D341Med (cell line): ENCODE results near the gene ABCG1.
"Not testable (repeated sequence)": the region's sequence is repeated elsewhere in the genome, so short reads cannot be mapped to it uniquely, and the experiment has no call there.

Experiments used
- DNase-seq: peaks from one replicate; pipeline ENCODE4 v3.0.0; 2012; ENCODE audit warnings: low spot score

ABCG1 gene

DNA sequence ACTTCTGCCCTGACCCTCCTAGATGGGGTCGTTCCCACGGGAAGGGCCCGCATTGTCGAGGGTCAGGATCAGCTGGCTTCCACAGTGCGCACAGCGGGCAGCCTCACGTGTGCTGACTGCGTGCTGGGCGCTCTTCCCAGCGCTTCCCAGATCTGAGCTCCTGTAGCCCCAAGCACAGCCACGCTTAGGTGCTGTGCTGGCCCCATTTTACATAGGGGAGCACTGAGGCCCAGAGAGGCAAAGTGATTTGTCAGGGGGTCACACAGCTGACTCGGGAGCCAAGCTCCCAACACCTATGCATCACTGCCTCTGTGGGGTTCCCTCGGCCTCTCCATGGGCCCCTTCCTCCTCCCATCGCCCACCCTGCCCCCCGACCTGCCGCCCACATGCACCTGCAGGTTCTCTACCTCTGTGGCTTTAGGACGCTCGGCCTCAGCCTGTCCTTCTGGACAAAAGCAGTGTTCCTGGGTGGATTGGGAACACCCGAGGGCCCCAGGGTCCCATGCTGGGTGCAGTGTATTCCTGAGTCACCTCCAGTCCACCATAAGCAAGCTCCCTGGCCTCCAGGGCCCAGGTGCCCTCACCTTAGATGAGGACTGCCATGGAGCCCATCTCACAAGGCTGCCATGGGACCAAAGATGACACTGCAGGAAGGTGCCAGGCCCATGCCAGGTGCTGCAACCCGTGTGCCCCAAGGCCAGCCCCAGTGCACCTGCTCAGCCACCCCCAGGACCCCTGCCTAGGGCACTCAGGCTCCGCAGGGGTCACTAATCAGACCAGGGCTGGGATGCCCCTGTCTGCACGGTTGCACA lies 73.0 kb downstream of the ABCG1 start:
- DNase-seq, result no peak

DNA sequence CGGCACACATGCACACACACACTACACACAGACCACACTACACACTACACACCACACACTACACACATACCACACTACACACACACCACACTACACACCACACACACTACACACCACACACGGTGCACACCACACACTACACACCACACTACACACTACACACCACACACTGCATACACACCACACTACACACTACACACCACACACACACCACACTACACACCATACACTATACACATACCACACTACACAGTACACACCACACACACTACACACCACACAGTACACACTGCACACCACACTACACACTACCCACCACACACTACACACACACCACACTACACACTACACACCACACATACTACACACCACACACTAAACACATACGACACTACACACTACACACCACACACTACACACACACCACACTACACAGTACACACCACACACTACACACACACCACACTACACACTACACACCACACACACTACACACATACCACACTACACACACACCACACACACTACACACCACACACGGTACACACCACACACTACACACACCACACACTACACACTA lies 73.7 kb downstream of the ABCG1 start:
- DNase-seq, result not testable (repeated sequence)

DNA sequence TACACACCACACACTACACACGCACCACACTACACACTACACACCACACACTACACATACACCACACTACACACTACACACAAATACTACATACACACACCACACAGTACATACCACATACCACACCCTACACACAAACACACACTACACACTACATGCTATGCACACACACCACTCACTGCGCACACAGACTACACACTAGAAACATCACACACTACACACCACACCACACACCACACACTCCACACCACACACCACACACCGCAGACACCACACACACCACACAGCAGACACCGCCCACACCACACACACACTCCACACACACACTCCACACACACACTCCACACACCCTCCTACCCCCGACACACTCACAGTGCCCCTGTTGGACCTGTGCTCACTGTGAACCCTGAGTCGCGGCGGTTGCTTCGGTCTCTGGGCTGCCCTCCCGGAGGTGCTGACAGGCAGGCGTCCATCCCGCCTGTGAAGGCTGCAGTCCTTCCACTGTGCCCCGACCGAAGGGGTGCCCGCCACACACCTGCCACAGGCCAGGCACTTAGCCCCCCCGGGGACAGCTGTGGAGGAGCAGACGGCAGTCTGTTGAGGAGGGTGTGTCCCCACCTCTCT lies 74.8 kb downstream of the ABCG1 start:
- no peak for DNase-seq

DNA sequence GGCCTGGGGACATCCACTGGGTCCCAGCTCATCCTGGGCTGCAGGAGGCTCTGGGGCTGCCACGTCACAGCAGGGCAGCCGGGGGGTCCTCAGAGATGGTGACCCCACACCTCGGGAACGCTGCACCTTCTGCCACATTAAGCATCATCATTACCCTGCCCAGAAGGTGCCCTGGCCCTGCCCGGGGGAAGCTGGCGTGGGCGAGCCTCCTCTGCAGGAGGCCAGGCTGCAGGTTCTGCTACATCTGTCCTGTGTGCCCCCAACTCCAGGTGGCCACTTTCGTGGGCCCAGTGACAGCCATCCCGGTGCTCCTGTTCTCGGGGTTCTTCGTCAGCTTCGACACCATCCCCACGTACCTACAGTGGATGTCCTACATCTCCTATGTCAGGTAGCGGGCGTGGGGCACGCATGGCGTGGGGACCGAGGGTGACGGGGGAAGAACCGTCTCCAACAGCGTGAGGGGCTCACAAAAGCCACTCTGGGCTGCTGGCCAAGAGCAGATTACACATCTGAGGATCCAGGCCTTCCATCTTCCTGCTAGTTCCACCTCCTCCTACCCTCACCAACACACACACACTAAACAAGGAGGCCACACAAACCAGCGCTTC lies 75.4 kb downstream of the ABCG1 start:
- DNase-seq, result no peak

DNA sequence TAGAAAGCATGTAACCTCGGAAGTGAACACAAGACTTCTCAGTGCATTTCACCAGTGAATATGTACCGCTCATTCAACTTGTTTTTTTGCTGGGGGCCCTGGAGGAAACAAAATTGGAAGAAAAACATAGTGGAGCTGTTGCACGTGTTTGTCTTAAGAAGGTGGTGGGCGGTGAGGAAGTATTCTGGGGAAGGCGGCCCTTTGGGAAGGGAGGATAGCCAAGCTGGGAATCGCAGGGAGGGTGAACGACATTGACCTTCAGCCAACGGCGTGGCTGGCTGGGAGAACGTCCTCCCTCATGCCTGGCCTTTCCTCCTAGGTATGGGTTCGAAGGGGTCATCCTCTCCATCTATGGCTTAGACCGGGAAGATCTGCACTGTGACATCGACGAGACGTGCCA lies 76.9 kb downstream of the ABCG1 start:
- no peak for DNase-seq

DNA sequence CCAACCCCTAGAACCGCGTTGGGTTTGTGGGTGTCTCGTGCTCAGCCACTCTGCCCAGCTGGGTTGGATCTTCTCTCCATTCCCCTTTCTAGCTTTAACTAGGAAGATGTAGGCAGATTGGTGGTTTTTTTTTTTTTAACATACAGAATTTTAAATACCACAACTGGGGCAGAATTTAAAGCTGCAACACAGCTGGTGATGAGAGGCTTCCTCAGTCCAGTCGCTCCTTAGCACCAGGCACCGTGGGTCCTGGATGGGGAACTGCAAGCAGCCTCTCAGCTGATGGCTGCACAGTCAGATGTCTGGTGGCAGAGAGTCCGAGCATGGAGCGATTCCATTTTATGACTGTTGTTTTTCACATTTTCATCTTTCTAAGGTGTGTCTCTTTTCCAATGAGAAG lies 77.6 kb downstream of the ABCG1 start:
- no peak for DNase-seq

DNA sequence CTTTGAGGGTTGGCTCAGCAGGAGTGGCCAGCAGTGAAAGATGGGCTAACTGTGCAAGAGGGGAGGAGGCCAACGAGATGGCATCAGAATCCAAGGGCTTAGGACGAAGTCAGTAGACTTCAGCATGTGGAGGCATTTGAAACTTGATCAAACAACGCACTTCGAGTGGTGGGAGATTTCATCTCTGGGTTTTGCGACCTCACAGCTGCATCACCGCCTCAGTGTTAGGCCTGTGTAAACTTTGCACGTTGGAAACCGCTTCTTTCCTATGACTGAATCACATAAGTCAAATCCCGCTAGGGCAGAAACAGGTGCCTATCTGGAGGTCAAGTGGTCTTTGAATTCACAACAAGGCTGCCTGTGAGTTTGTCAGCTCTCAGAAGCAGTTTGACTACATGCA lies 78.4 kb downstream of the ABCG1 start:
- DNase-seq, result no peak

DNA sequence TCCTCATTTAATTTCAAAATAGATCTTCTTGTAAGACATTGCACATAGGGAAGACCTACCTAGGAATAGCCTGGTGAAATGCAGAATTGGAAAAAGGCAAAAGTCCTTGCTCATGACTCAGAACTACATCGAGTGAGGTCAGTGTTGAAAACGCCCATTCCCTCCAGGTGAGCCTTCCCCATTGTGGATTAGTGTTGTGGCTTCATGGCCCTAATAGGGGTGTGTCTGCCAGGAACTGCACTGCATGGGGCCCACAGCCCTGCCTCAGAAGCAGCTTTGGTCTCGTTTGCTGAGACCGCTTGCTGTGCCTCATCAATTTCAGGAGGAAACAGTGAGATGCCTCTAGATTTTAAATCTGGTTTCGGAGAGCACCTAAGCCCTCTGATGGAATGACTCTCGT lies 79.3 kb downstream of the ABCG1 start:
- no peak for DNase-seq

DNA sequence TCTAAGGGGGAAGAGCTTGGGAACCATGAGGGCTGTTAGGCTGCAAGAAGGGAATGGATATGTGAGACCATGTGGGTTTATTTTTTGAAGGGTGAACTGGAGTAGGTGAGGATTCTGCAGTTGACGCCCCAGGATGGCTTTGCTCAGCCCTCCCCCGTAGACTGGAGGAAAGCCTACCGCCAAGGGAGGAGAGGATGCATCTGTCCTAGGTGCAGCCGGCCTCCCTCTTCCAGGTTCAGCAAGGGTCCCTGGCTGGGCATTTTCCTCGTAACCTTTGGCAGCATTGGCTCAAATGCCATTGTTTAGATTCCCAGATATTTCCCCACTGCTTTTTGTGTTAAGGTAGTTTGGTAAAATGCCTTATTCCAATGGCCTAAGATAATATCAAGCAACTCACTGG lies 79.7 kb downstream of the ABCG1 start:
- DNase-seq, result no peak

DNA sequence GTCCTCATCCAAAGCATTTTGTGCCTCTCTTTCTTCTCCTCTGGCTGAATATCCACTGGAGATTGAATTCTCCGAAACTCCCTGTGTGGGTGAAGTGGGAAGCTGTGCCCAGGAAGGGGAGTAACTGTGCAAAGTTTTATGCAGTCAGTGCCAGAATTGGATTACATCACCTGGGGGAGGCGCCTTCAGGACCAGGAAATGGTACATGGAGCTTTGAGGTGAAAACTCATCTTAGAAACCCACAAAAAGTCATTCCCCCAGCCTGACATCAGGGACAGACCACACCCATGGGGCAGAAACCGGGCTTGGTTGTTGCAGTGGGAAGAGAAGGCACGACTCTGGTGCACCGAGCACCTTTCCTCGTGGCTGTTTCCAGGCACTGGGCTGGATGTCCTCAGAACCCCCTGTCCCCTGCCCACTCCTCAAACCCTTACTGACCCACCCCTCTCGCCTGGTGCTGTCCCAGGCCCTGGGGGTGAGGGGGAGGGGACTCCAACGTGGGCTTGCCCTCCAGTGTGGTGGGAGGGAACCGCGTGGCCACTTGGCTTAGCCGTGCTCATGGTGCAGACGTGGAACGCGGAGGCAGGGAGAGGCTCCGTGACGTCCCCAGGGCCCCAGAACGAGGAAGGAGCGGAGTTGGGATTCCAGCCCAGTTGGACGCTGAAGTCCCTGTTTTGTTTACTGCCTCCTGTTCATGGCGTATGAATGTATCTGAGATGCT lies 80.5 kb downstream of the ABCG1 start:
- no peak for DNase-seq

DNA sequence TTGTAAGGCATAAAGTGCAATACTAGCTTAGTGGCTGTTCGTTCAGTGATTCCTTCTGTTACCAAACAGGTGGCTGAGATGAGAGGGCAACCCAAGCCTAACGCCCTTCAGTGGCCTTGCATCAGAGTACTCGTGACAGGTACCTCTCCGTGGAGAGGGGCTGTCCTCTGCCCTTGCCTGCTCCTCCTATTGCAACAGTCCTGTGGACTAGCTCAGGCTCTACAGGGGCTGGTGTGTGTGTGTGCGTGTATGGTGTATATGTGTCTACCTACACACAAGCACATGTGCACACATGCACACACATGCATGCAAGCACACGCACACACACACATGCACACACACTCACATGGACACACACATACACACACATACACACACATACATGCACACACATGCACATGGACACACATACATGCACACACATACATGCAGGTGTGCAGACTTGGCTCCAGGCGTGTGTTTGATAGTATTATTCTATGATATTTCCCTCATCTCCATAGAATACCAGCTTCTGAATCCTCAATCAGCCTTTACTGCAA lies 81.2 kb downstream of the ABCG1 start:
- no peak for DNase-seq

DNA sequence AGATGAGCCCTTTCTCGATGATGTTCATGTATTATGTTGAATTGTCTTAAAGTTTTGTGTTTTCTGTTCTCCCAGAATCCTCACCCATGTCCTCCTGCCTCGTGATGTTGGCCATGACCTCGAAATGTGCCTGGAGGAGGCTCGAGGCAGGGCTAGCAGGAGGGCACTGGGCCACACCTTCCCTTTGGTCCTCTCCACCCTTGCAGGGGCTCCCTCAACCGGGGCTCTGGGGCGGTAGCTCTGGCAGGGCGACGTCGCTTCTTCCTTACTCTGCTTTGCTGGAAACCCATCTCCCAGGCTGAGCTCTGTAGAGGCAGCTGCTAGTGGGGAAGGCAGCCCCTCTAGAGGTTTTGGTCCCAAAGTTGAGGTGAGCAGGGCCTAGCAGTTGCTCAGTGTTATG lies 82.0 kb downstream of the ABCG1 start:
- no peak for DNase-seq

DNA sequence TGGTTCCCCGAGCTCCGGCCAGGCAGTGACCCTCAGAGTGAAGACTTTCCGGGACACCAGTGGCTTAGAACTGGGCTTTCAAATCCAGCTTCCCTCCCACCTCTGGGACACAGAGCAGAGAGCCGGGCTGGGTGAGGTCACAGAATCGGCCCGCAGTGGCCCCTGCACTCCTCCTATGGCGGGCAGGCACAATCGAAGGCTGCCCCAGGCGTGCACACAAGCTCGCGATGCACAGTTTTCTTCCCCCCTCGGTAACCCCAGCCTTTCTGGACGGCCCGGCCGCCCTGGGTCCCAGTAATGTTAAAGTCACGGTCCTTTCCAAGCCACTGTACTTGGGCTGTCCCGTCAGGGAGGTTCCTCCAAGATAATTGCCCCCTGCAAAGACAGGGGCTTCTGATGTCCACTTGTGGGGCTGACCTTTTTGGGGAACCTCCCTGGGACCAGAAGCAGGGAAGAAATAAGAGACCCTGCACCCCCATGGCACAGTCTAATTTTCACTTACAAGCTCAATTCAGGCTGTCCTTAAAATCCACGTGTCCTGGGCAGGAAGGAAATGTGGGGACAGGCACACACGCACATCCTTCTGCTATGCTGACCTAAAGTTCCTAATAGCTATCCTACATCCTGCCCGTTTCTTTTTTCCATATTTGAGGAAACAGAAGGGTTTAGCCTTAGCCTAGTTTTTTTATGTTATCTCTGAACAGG lies 82.6 kb downstream of the ABCG1 start:
- no peak for DNase-seq

DNA sequence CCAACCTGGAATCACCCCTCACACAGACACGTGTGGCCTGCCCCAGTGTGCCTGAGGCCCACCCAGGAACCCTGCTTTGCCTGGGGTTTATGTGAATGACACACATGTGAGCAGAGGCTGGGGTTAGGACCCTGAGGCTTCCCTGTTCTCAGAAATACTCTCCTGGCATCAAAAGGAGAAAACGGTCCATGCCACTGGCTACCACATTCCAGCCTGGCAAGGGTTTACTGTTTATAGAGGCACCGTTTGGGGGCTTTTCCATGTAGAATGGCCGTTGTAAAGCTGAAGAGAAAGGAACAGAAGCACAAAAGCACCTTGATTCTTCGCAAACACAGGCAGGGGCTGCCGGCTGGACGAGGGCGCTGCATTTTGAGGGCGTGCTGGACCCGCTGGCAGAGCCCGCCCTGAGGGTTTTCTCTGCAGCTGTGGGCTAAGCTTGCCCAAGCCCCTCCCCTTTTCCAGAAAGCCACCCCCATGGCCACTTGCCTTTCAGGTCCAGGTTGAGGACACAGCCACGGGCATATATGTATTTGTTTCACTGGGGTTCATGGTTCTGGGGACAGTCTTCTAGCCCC lies 83.2 kb downstream of the ABCG1 start:
- no peak for DNase-seq

DNA sequence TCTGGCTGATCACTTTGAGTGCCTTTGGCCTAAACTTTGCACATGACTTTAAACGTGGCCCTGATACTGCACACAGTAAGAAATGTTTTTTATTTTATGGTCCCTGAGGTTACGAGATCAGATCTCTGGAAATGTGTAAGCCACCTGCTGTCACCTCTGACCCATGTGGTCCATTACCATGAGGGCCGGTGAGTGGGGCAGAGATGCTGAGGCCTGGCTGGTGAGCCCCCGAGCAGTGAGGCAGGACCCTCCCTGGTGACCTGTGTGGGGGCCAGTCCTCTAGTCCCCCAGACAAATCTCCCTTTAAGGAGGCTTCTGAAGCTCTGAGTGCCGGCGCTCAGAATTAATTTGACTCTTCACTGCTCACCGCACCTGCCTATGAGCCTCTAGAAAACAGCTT lies 83.9 kb downstream of the ABCG1 start:
- no peak for DNase-seq

DNA sequence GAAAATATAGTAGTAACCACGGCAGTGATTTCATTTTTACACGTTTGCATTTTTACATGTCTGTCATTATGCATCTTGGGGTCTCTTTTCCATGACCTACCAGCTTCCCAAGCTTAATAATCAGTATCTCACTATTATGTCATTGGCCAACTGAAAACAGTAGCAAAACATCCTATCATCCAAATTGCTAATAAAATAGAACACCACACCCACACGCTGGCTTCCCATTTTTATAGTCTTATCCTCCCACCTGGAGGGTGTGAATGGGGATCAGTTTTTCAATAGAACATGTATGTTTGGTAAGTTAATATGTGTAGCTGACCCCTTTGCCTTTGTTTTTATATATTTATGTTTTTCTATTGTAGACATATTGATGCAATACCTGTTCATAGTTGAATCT lies 84.5 kb downstream of the ABCG1 start:
- DNase-seq, result no peak

DNA sequence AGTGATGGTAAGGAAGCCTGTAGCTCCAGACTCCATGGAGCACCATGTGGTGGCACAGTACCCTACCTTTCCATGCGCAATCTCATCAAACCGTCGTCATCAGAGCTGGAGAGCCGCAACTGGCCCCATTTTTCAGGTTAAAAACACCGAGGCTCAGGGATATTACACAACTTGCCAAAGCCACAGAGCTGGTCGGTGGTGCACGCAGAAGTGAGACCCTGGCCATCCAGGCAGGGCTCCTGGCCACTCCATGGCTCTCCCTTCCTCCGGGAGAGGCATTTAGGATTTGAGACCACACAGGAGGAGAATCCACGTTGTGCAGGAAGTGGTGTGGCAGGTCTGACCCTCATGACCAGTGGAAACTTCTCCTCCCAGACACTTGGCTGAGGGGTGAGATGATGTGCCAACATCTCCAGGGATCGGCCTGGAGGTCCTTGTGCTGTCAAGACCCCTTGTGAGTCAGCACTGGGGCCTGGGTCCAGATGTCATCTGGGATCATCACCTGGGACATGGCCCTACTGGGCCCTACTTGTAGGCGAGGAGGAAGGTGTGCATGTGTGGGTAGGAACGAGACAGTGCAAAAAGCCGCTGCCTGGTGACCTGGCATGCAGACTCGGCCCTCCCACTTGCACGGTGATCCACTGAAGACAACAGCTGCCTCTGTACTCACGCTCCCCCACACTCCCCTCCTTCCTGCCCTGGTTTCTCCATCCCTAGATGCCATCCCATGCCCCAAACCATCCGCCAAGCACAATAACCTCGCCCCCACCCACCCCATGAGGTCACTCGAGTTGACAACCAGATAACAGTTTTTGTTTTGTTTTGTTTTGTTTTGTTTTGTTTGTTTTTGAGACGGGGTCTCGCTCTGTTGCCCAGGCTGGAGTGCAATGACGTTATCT lies 85.9 kb downstream of the ABCG1 start:
- DNase-seq, result no peak

DNA sequence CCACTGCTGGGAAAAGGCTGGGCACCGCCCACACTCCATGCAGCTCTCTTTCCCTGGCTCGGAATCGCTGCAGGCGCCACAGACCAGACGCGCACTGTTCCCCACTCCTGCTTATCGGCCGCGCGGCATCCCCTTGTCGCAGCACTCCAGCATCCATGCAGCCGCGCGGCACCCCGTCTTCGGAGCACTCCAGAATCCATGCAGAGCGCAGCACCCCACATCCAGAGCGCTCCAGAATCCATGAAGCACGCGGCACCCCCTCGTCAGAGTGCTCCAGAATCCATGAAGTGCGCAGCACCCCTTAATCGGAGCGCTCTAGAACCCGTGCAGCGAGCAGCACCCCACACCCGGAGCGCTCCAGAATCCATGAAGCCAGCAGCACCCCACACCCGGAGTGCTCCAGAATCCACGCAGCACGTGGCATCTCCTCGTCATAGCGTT lies 86.8 kb downstream of the ABCG1 start:
- DNase-seq, result no peak

DNA sequence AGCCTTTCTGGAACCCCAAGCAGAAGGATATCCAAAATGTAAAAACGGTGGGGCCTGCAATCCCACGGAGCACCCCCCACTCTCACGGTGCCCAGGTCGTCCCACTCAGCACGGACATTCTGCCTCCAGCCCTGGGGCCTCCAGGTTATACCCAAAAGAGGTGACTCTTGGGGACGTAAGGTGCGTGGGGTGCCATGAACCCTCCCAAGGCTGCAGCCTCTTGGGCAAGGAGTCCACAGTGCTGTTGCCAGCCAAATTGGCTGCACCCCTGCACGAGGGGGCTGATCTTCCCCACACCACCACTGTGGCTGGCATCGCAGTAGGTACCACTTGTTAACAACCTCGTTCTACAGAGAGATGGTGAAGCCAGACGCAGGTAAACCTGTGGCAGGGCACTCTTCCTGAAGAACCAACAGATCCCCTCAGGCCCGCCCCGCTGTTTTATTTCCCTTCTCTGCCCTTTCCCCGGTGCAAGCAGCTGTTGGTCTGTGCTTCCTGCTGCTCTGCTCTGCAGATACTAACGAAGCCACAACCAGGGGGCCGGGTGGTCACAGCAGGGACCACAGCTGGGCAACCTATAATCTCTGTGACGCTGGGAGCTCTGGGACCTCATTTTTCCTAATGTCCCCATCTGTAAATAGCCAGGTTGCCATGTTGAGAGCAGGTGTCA lies 87.6 kb downstream of the ABCG1 start:
- no peak for DNase-seq

DNA sequence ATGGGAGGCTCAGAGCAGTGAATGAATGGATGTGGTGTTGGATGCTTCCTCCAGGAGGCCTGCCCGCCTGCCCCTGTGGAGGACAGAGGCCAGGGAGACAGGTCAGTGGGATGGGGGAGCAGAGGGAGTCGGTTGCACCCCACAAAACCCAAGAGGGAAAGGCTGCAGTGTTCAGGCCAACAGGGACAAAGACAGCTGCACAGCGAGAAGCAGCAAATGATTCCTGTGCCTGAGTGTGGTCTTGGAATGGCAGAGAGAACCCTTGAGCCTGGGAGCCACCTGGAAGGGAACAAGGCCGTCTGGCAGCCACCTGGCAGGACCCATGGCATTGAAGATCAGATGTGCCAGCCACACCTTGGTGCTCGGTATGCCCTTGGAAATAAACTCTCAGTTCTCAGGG lies 88.2 kb downstream of the ABCG1 start:
- DNase-seq, result no peak
